Small intestine (tissue), 16 donors: ENCODE results near the gene AASS. TPM values are rescaled to one million over a fixed set of nuclear protein-coding genes. Genes with fewer than 3 reads are reported as not detected.
"Not testable (repeated sequence)": the region's sequence is repeated elsewhere in the genome, so short reads cannot be mapped to it uniquely, and the experiment has no call there.

Experiments used
- DNase-seq, 2 donors: peaks; one replicate each; pipeline versions ENCODE4 v3.0.0 to v3.0.0-alpha.2; 2013
- FAIRE-seq: peaks from 2 replicates; lab custom pipeline; 2012; peaks lifted over from hg19 to GRCh38; lab: Jason Lieb, UNC
- H3K27ac ChIP-seq, 3 donors: one replicate each; pipeline ENCODE4 v1.5.1; 2013; ENCODE audit warnings: low read length in 2 of 3, mild to moderate bottlenecking in 2 of 3, control low read depth in 1 of 3, inconsistent platforms in 1 of 3, low read depth in 1 of 3, moderate library complexity in 1 of 3
- H3K27me3 ChIP-seq, 3 donors: one replicate each; pipeline ENCODE4 v1.6.1; 2013; ENCODE audit warnings: low read length in 3 of 3, inconsistent platforms in 1 of 3; ENCODE audit not compliant: control insufficient read depth in 3 of 3, insufficient read depth in 3 of 3
- H3K36me3 ChIP-seq, 3 donors: one replicate each; pipeline ENCODE4 v1.6.1; 2013; ENCODE audit warnings: low read length in 3 of 3, inconsistent platforms in 1 of 3, low read depth in 1 of 3, mild to moderate bottlenecking in 1 of 3, moderate library complexity in 1 of 3; ENCODE audit not compliant: control insufficient read depth in 3 of 3, insufficient read depth in 2 of 3
- H3K4me1 ChIP-seq, 3 donors: one replicate each; pipeline ENCODE4 v1.6.1; 2013; ENCODE audit warnings: low read length in 2 of 3, inconsistent platforms in 1 of 3, low read depth in 1 of 3, mild to moderate bottlenecking in 1 of 3, moderate library complexity in 1 of 3; ENCODE audit not compliant: control insufficient read depth in 3 of 3, insufficient read depth in 2 of 3
- H3K4me3 ChIP-seq, 3 donors: one replicate each; pipeline ENCODE4 v1.5.1; 2013; ENCODE audit warnings: low read length in 3 of 3, control low read depth in 1 of 3, inconsistent platforms in 1 of 3, low read depth in 1 of 3, mild to moderate bottlenecking in 1 of 3, moderate library complexity in 1 of 3
- H3K9me3 ChIP-seq, 2 donors: one replicate each; pipeline ENCODE4 v1.6.1; 2013; ENCODE audit warnings: low read depth in 1 of 2, low read length in 1 of 2; ENCODE audit not compliant: control insufficient read depth in 2 of 2, insufficient read depth in 1 of 2
- WGBS, 3 donors: extraction: QIAGEN DNeasy Blood & Tissue Kit; methylation state at CpG; one replicate each; pipeline ENCODE4 v1.1.7; 2013; 5-methylcytosine and 5-hydroxymethylcytosine counted together
- long read RNA-seq, 10 donors: transcript quantifications; one replicate each; lab custom pipeline, GENCODE V29; 2026
- polyA plus RNA-seq, 4 donors: library from polyadenylated mRNA; stranded (reverse) in 3 of 4; unstranded in 1 of 4; fragments of 200-250 nt in 3 of 4; fragments of 120-200 nt in 1 of 4; gene quantifications; one replicate each; pipeline versions ENCODE4 v1.2.1 to v1.2.3, GENCODE V29; 2013
- donor health status: healthy with polysubstance abuse.
- donor health status: control.
- donor health status: control.
- donor health status: Bipolar disorder and iron deficiency.
- donor health status: healthy.

Gene AASS
- polyA plus RNA-seq: 10 to 100 TPM in 1 of 4 donors, 1 to 10 TPM in 3; 4.5 to 17.0 (median 6.3) TPM
- long read RNA-seq, donor 1: 0 reads
- long read RNA-seq, donor 2: 0 reads
- long read RNA-seq, donor 3, partial matches to known transcripts: 6 of 6 reads
- long read RNA-seq, donor 3, other reads (novel, unspliced or antisense): 0 of 6 reads
- long read RNA-seq, donor 4: 0 reads
- long read RNA-seq, donor 5: 0 reads
- long read RNA-seq, donor 6, partial matches to known transcripts: 0 of 1 reads
- long read RNA-seq, donor 6, other reads (novel, unspliced or antisense): 0 of 1 reads
- long read RNA-seq, donor 7, partial matches to known transcripts: 40 of 41 reads
- long read RNA-seq, donor 7, other reads (novel, unspliced or antisense): 0 of 41 reads
- long read RNA-seq, donor 8: 0 reads
- long read RNA-seq, donor 9: 0 reads
- long read RNA-seq, donor 10, partial matches to known transcripts: 41 of 42 reads
- long read RNA-seq, donor 10, other reads (novel, unspliced or antisense): 0 of 42 reads

- no peaks in the 10 kb centered on the region for H3K9me3 ChIP-seq
- WGBS, 3 donors: 1% methylated on average over 65 to 69 of the region's 69 CpGs
- peaks cover 0 to 19% (median 6%) of the 10 kb centered on the region in 3 donors for H3K4me1 ChIP-seq
- H3K4me3 ChIP-seq: peak within 1 kb of the TSS; percentile 71 to 78 (median 75)
- H3K27me3 ChIP-seq: peaks cover 0 to 9% (median 2%) of the 10 kb centered on the region in 3 donors
- peak within 1 kb of the TSS; percentile 71 to 94 (median 84) for H3K27ac ChIP-seq
- FAIRE-seq: no peak
- peak; percentile 97 to 99 for DNase-seq
- no peaks in the 10 kb centered on the region for H3K36me3 ChIP-seq
Measured at GRCh38 chr7:122143751-122144711, at the start of gene AASS. AASS (minus strand) TSS chr7:122144249; CDS start chr7:122133726, 10,523 bp downstream.

- peak; percentile 5 for FAIRE-seq
- Histone ChIP-seq H3K4me1 (no peaks in the 10 kb centered on the region), H3K27ac (no peak overlapping the region), H3K36me3 (no peaks in the 10 kb centered on the region), H3K27me3 (no peaks in the 10 kb centered on the region), H3K9me3 (peaks cover 0 to 5% of the 10 kb centered on the region in 2 donors), H3K4me3 (no peak overlapping the region)
- no peak for DNase-seq
Measured at GRCh38 chr7:122188785-122189184, 44.7 kb upstream of the AASS start.

DNA sequence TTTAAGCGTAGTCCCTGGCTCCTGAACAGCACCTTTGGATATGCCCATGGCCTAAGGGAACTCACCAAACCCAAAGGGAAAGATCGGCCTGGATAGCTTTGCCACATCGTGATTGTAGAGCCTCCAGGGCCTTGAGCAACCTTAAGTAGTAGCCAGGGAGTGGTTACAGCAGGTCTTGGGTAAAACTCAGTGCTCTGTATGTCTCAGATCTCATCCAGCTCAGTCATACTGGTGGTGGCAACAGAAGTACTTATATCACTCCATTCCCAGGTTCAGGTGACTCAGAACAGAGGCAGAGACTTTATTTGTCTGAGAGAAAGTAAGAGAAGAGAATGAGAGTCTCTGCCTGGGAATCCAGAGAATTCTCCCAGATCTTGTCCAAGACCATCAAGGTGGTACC lies 39.1 kb upstream of the AASS start:
- no peaks in the 10 kb centered on the region for H3K4me1 ChIP-seq
- DNase-seq (no peak), FAIRE-seq (no peak)
- WGBS, 3 donors: 62 to 81% (median 68%) methylated on average over 3 of the region's 3 CpGs
- H3K27ac ChIP-seq: no peak overlapping the region
- no peaks in the 10 kb centered on the region for H3K27me3 ChIP-seq
- no peak overlapping the region for H3K4me3 ChIP-seq
- H3K36me3 ChIP-seq: no peaks in the 10 kb centered on the region
- H3K9me3 ChIP-seq: no peaks in the 10 kb centered on the region

- Histone ChIP-seq H3K27me3 (no peaks in the 10 kb centered on the region), H3K4me3 (no peak overlapping the region)
- WGBS, 3 donors: 44 to 71% (median 69%) methylated on average over 1 of the region's 1 CpG
Measured at GRCh38 chr7:122182081-122182480, 38.0 kb upstream of the AASS start.

DNA sequence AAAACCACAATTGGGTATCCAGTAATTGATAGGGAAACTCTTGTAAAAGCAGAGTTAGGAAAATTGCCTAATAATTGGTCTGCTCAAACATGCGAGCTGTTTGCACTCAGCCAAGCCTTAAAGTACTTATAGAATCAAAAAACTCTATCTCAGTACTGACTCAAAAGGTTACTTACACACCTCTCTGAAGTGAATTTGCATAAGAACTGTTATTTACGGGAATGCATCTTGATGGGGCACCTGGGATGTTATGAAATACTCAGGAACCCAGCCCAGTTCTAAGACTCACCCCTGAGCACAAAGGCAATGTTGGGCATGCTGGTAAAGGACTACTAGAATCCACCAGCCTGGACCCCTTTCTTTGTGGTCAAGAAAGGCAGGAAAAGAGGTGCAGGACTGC lies 28.1 kb upstream of the AASS start:
- H3K36me3 ChIP-seq, H3K27me3 ChIP-seq, H3K4me1 ChIP-seq, H3K9me3 ChIP-seq, H3K4me3 ChIP-seq, DNase-seq, H3K27ac ChIP-seq, FAIRE-seq: not testable (repeated sequence)
- WGBS, 3 donors: 48 to 76% (median 51%) methylated on average over 2 of the region's 2 CpGs

More at GRCh38 chr7:122182081-122182480, 38.0 kb upstream of the AASS start:
- Histone ChIP-seq H3K27ac (no peak overlapping the region), H3K9me3 (no peaks in the 10 kb centered on the region), H3K4me1 (no peaks in the 10 kb centered on the region), H3K36me3 (no peaks in the 10 kb centered on the region)
- DNase-seq: no peak
- no peak for FAIRE-seq

DNA sequence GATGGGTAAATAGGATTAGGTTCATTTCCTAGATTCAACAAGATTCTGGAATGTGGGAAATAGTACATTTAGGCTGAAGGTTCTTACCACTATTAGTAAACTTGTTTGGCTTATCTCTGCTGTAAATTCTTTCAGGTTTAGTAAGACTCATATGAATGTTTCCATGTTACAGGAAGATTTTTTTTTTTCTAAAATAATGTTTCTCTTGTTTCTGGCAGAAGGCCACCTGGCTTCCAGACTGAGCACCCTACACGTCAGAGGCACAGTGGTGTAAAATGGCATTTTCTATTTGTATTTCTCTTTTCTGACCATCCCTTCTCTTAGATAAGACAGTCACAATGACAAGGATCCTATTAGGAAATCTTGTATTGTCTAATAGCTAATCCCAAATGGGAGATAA lies 22.7 kb upstream of the AASS start:
- WGBS, 3 donors: 6 to 28% (median 21%) methylated on average over 1 of the region's 1 CpG
- Histone ChIP-seq H3K36me3 (no peaks in the 10 kb centered on the region), H3K4me1 (no peaks in the 10 kb centered on the region), H3K4me3 (no peak overlapping the region), H3K27me3 (peaks cover 0 to 3% (median 0%) of the 10 kb centered on the region in 3 donors), H3K27ac (no peak overlapping the region), H3K9me3 (no peaks in the 10 kb centered on the region)
- FAIRE-seq: no peak
- no peak for DNase-seq

GRCh38 chr7:122166275-122166674 lies 22.2 kb upstream of the AASS start:
- DNase-seq (no peak), FAIRE-seq (no peak)
- Histone ChIP-seq H3K4me1 (no peaks in the 10 kb centered on the region), H3K36me3 (no peaks in the 10 kb centered on the region), H3K9me3 (no peaks in the 10 kb centered on the region), H3K27ac (no peak overlapping the region), H3K27me3 (peaks cover 0 to 3% (median 0%) of the 10 kb centered on the region in 3 donors), H3K4me3 (no peak overlapping the region)
- 77 to 81% (median 78%) methylated on average over 3 of the region's 3 CpGs for WGBS, 3 donors

DNA sequence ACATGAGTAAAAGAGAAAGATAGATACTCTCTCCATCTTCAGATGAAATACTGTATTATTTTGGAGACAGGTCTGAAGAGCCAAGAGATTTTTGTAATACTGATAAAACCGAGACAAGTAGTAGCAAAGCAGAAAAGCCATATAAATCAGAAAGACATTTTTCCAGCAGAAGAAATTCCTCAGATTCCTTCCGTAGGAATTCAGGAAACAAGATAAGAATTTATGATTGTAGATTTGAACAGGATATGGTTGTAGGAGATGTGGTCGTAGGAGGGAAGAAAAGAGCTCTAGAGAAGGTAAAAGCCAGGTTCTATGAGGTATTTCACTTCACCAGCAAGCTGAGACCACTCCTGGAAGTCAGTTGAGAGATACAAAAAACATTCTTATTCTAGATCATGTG lies 17.6 kb upstream of the AASS start:
- FAIRE-seq (no peak), DNase-seq (no peak)
- 19 to 24% (median 23%) methylated on average over 3 of the region's 3 CpGs for WGBS, 3 donors
- Histone ChIP-seq H3K27ac (no peak overlapping the region), H3K27me3 (peaks cover 0 to 3% (median 0%) of the 10 kb centered on the region in 3 donors), H3K4me3 (no peak overlapping the region), H3K4me1 (no peaks in the 10 kb centered on the region), H3K9me3 (no peaks in the 10 kb centered on the region), H3K36me3 (no peaks in the 10 kb centered on the region)
